HG03108 (cell line): ENCODE data around the gene ZBTB7A.

ENCODE experiments used
- ATAC-seq: cut with Tn5 transposase; IDR thresholded peaks from one replicate; pipeline ENCODE4 v1.9.1; 2021; ENCODE audit warnings: moderate library complexity; ENCODE audit not compliant: unreplicated experiment

The ZBTB7A gene

GRCh38 chr19:4057931-4058692, 8.6 kb downstream of the ZBTB7A start:
- ATAC-seq = no peak

GRCh38 chr19:4055209-4055552, 11.5 kb downstream of the ZBTB7A start:
- ATAC-seq = no peak

GRCh38 chr19:4054441-4055208, 12.1 kb downstream of the ZBTB7A start:
- ATAC-seq = no peak

GRCh38 chr19:4053423-4054324, 13.0 kb downstream of the ZBTB7A start:
- no peak for ATAC-seq

- ATAC-seq = no peak
Measured at GRCh38 chr19:4052993-4053422, 13.7 kb downstream of the ZBTB7A start.

- no peak for ATAC-seq
Measured at GRCh38 chr19:4052114-4052992, 14.3 kb downstream of the ZBTB7A start.

- no peak for ATAC-seq
Measured at GRCh38 chr19:4051175-4052101, 15.3 kb downstream of the ZBTB7A start.

- no peak for ATAC-seq
Measured at GRCh38 chr19:4049432-4049831, 17.3 kb downstream of the ZBTB7A start.

- no peak for ATAC-seq
Measured at GRCh38 chr19:4046946-4047683, 19.6 kb downstream of the ZBTB7A start.

GRCh38 chr19:4046362-4046691, 20.4 kb downstream of the ZBTB7A start:
- no peak for ATAC-seq

GRCh38 chr19:4045597-4046361, 20.9 kb downstream of the ZBTB7A start:
- no peak for ATAC-seq

- no peak for ATAC-seq
Measured at GRCh38 chr19:4044990-4045465, 21.7 kb downstream of the ZBTB7A start.

- ATAC-seq = no peak
Measured at GRCh38 chr19:4043966-4044715, 22.6 kb downstream of the ZBTB7A start.

- no peak for ATAC-seq
Measured at GRCh38 chr19:4043401-4043800, 23.3 kb downstream of the ZBTB7A start.

GRCh38 chr19:4042731-4043082, 24.0 kb downstream of the ZBTB7A start:
- ATAC-seq = no peak

- ATAC-seq = no peak
Measured at GRCh38 chr19:4042064-4042730, 24.5 kb downstream of the ZBTB7A start.
